CD4-positive, CD25-positive, alpha-beta regulatory T cell (primary cell): ENCODE measurements around the gene EPS15. TPM values are rescaled to one million over a fixed set of nuclear protein-coding genes. Genes with fewer than 3 reads are reported as not detected.

ENCODE experiments used
- ATAC-seq, 2 donors: fragments of 150-1000 bp; cut with Tn5 transposase; one replicate each; pipeline ENCODE4 v1.10.0; 2021; ENCODE audit warnings: low read depth in 2 of 2, moderate number of reproducible peaks in 2 of 2, moderate library complexity in 1 of 2
- DNase-seq, 3 donors: peaks; one replicate each; pipeline versions ENCODE4 v3.0.0 to v3.0.0-alpha.2; 2012 to 2022; ENCODE audit warnings: mixed read lengths in 1 of 3
- H3K27ac ChIP-seq: one replicate; pipeline ENCODE4 v1.7.0; 2013; ENCODE audit warnings: mild to moderate bottlenecking, low read length; ENCODE audit not compliant: insufficient read depth, poor library complexity, severe bottlenecking
- H3K27me3 ChIP-seq: one replicate; pipeline ENCODE4 v1.7.0; 2013; ENCODE audit warnings: low read length; ENCODE audit not compliant: control insufficient read depth, insufficient read depth
- H3K36me3 ChIP-seq: one replicate; pipeline ENCODE4 v1.7.0; 2013; ENCODE audit warnings: mild to moderate bottlenecking, low read length, moderate library complexity; ENCODE audit not compliant: control insufficient read depth, insufficient read depth
- H3K4me1 ChIP-seq: 2 replicates; pipeline ENCODE4 v1.7.0; 2013; ENCODE audit warnings: mild to moderate bottlenecking, low read length; ENCODE audit not compliant: insufficient read depth, control insufficient read depth, poor library complexity, severe bottlenecking
- H3K4me3 ChIP-seq: one replicate; pipeline ENCODE4 v1.7.0; 2013; ENCODE audit warnings: low read depth, mild to moderate bottlenecking, low read length, moderate library complexity
- H3K9me3 ChIP-seq, 2 experiments: 1 replicate in 1 of 2; 2 replicates in 1 of 2; pipeline ENCODE4 v1.7.0; 2013; ENCODE audit warnings: low read length in 2 of 2, mild to moderate bottlenecking in 1 of 2, moderate library complexity in 1 of 2; ENCODE audit not compliant: control insufficient read depth in 2 of 2
- H3K27ac Mint-ChIP-seq, 3 donors: one replicate each; pipeline ENCODE4 v1.8.0; 2020 to 2022; ENCODE audit warnings: mild to moderate bottlenecking in 3 of 3, mixed read lengths in 3 of 3, moderate library complexity in 2 of 3
- H3K27me3 Mint-ChIP-seq: one replicate; pipeline ENCODE4 v1.8.0; 2022; ENCODE audit warnings: mild to moderate bottlenecking, mixed read lengths
- H3K36me3 Mint-ChIP-seq: one replicate; pipeline ENCODE4 v1.8.0; 2020; ENCODE audit warnings: mixed read lengths
- H3K4me1 Mint-ChIP-seq, 4 donors: one replicate each; pipeline ENCODE4 v1.8.0; 2020 to 2022; ENCODE audit warnings: mixed read lengths in 4 of 4, mild to moderate bottlenecking in 1 of 4
- H3K4me3 Mint-ChIP-seq, 4 donors: one replicate each; pipeline ENCODE4 v1.8.0; 2020 to 2022; ENCODE audit warnings: mild to moderate bottlenecking in 4 of 4, mixed read lengths in 4 of 4, moderate library complexity in 3 of 4
- H3K9me3 Mint-ChIP-seq, 7 donors: one replicate each; pipeline ENCODE4 v1.8.0; 2020 to 2022; ENCODE audit warnings: mixed read lengths in 7 of 7, mild to moderate bottlenecking in 3 of 7, moderate library complexity in 2 of 7
- polyA plus RNA-seq, 4 donors: library from polyadenylated mRNA; unstranded; fragments of 300-500 nt; fragmentation: Illumina TruSeq; gene quantifications; one replicate each; pipeline ENCODE4 v1.2.3, GENCODE V29; 2021
- total RNA-seq: library from RNA; stranded (reverse); gene quantifications from one replicate; pipeline ENCODE4 v1.2.3, GENCODE V29; 2022

Gene EPS15
- total and polyA plus RNA-seq, 5 donors from 2014 or later, result 58.5 to 135 (median 83.5) TPM

DNA sequence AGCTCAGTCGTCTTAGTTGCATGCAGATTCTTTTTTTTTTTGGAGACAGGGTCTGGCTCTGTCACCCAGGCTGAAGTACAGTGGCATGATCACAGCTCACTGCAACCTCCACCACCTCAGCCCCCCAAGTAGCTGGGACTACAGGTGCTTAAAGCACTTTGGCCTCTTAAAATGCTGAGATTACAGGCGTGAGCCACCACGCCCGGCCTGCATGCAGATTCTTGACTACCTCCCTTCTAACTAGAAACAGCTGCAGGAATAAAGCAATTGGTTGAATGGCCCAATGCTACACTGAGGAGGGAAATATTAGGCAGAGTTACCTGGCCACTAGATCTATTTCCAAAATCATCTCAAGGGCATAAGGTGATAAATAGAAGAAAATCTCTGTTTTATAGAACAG, 159.2 kb downstream of the EPS15 start:
- H3K4me1 Mint-ChIP-seq, result peaks cover 0 to 5% (median 4%) of the 10 kb centered on the region in 4 donors
- peaks cover 41% of the 10 kb centered on the region for H3K36me3 Mint-ChIP-seq
- no peaks in the 10 kb centered on the region for H3K27me3 ChIP-seq
- H3K27ac ChIP-seq, result no peak overlapping the region
- H3K4me3 ChIP-seq, result no peak overlapping the region
- H3K4me3 Mint-ChIP-seq, result no peak overlapping the region
- H3K36me3 ChIP-seq, result peaks cover 74% of the 10 kb centered on the region
- no peaks in the 10 kb centered on the region for H3K9me3 Mint-ChIP-seq
- DNase-seq, result no peak
- H3K9me3 ChIP-seq, result no peaks in the 10 kb centered on the region
- no peaks in the 10 kb centered on the region for H3K4me1 ChIP-seq
- H3K27me3 Mint-ChIP-seq, result no peaks in the 10 kb centered on the region
- ATAC-seq, result no peak
- H3K27ac Mint-ChIP-seq, result no peak overlapping the region

DNA sequence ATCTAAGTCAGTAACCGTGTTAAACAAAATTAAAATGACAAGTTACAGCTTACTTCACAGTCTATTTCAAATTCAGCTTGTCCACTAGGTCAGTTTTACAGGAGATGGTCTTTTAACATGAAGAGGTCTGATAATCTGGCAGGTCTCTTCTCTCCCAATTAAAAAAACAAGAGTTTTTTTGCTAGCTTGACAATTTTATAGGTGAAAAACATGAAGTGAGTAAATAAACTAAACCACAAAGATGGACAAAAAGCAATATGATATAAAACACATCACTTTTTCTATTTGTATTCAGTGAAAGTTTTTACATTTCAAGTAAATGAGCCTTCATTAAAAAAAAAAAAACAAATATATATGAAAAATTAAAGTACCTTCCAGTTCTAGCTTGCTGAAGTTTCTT, 163.7 kb downstream of the EPS15 start:
- no peaks in the 10 kb centered on the region for H3K27me3 Mint-ChIP-seq
- peaks cover 49% of the 10 kb centered on the region for H3K36me3 ChIP-seq
- no peaks in the 10 kb centered on the region for H3K9me3 ChIP-seq
- no peak for ATAC-seq
- no peaks in the 10 kb centered on the region for H3K4me1 ChIP-seq
- H3K4me1 Mint-ChIP-seq, result peaks cover 0 to 2% (median 0%) of the 10 kb centered on the region in 4 donors
- H3K9me3 Mint-ChIP-seq, result no peaks in the 10 kb centered on the region
- no peaks in the 10 kb centered on the region for H3K27me3 ChIP-seq
- H3K4me3 Mint-ChIP-seq, result no peak overlapping the region
- peaks cover 24% of the 10 kb centered on the region for H3K36me3 Mint-ChIP-seq
- DNase-seq, result no peak
- no peak overlapping the region for H3K27ac Mint-ChIP-seq
- no peak overlapping the region for H3K4me3 ChIP-seq
- no peak overlapping the region for H3K27ac ChIP-seq

DNA sequence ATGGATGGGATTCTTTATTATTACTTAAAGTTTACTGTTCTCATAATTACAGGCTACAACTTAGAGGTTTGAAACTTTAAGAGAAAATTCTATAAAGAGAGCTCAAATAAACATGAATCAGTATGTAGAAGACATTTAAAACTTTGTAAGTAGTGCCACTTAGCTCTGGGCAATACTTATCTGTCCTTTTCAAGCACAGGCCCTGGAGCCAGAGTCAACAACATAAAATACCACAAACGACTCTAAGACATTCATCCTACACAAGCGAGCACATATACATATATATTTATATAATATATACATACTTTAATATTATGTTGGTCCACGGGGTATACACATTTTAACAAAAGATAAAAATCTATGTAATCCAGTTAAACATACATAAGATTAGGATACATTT, 164.7 kb downstream of the EPS15 start:
- Mint-ChIP-seq H3K27me3 (no peaks in the 10 kb centered on the region), H3K27ac (no peak overlapping the region), H3K4me1 (peaks cover 0 to 5% (median under 1%) of the 10 kb centered on the region in 4 donors), H3K4me3 (no peak overlapping the region), H3K36me3 (peaks cover 19% of the 10 kb centered on the region), H3K9me3 (no peaks in the 10 kb centered on the region)
- H3K27me3 ChIP-seq, result no peaks in the 10 kb centered on the region
- peaks cover 44% of the 10 kb centered on the region for H3K36me3 ChIP-seq
- H3K9me3 ChIP-seq, result no peaks in the 10 kb centered on the region
- H3K4me3 ChIP-seq, result no peak overlapping the region
- DNase-seq, result no peak
- H3K4me1 ChIP-seq, result no peaks in the 10 kb centered on the region
- H3K27ac ChIP-seq, result no peak overlapping the region
- no peak for ATAC-seq

DNA sequence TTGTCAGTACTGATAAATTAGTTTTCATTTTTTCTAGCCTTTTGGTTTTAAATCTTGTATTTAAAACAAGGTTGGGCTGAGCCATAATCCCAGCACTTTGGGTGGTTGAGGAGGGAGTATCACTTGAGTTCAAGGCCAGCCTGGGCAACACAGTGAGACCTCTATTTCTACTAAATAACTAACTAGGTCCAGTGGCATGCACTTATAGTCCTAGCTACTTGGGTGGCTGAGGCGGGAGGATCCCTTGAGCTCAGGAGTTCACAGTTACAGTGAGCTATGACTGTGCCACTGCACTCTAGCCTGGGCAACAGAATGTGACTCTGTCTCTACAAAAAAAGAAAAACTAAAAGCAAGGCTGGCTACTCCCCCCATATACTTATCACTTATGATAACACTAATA, 167.2 kb downstream of the EPS15 start:
- ATAC-seq, result no peak
- Histone ChIP-seq H3K27ac (no peak overlapping the region), H3K36me3 (peaks cover 32% of the 10 kb centered on the region), H3K27me3 (peaks cover under 1% of the 10 kb centered on the region), H3K4me1 (no peaks in the 10 kb centered on the region), H3K9me3 (no peaks in the 10 kb centered on the region), H3K4me3 (no peak overlapping the region)
- Mint-ChIP-seq H3K27ac (no peak overlapping the region), H3K36me3 (peaks cover 19% of the 10 kb centered on the region), H3K4me3 (no peak overlapping the region), H3K27me3 (peaks cover 5% of the 10 kb centered on the region), H3K4me1 (peaks cover 0 to 5% (median 1%) of the 10 kb centered on the region in 4 donors), H3K9me3 (no peaks in the 10 kb centered on the region)
- no peak for DNase-seq

DNA sequence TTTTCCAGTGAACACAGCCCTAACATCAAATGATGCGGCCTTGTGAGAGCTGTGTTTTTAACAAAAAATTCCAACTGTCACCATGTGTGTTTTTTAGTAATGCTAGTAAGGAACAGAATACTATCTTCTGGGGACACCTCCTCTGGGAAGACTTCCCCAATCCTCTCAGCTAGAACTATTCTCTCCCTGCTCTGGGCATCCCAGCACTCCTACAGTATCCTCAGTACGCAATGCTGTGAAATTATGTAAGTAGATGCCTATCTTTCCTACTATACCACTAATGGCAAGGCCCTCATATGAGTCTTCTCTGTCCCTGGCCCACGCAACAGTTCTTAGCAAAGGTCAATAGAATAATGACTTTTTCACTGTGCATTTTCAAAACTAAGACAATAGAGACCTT, 169.2 kb downstream of the EPS15 start:
- peaks cover 4% of the 10 kb centered on the region for H3K36me3 Mint-ChIP-seq
- ATAC-seq, result no peak
- no peak overlapping the region for H3K4me3 Mint-ChIP-seq

DNA sequence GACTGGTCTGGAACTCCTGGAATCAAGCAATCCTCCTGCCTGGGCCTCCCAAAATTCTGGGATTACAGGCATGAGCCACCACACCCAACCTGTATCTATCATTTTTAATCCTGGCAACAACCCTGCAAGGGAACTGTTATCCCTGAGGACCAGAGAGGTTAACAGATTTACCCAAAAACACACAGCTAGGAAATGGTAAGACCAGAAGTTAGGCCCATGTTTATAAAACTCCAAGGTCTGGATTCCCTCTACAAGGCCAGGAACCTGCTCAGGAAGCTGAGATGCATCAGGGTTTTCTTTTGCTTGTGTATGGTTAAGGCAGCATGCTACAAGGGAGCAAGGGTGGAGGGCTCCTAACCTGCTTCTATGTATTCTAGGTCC, 170.9 kb downstream of the EPS15 start:
- no peak overlapping the region for H3K4me3 Mint-ChIP-seq
- H3K9me3 Mint-ChIP-seq, result peaks cover 0 to 3% (median 0%) of the 10 kb centered on the region in 7 donors
- H3K27me3 Mint-ChIP-seq, result peaks cover 34% of the 10 kb centered on the region
- Histone ChIP-seq H3K27ac (no peak overlapping the region), H3K4me1 (no peaks in the 10 kb centered on the region), H3K9me3 (no peaks in the 10 kb centered on the region), H3K4me3 (no peak overlapping the region), H3K27me3 (peaks cover 8% of the 10 kb centered on the region), H3K36me3 (no peaks in the 10 kb centered on the region)
- no peak for ATAC-seq
- no peak for DNase-seq
- no peak overlapping the region for H3K27ac Mint-ChIP-seq
- peaks cover 5 to 10% (median 8%) of the 10 kb centered on the region in 4 donors for H3K4me1 Mint-ChIP-seq
- peaks cover 5% of the 10 kb centered on the region for H3K36me3 Mint-ChIP-seq

More for the DNA sequence above, 169.2 kb downstream of the EPS15 start:
- Mint-ChIP-seq H3K9me3 (peaks cover 0 to 3% (median 0%) of the 10 kb centered on the region in 7 donors), H3K27ac (no peak overlapping the region), H3K4me1 (peaks cover 0 to 6% (median 5%) of the 10 kb centered on the region in 4 donors), H3K27me3 (peaks cover 23% of the 10 kb centered on the region)
- no peak overlapping the region for H3K27ac ChIP-seq
- H3K4me1 ChIP-seq, result no peaks in the 10 kb centered on the region
- no peak overlapping the region for H3K4me3 ChIP-seq
- H3K27me3 ChIP-seq, result peaks cover 2% of the 10 kb centered on the region
- H3K36me3 ChIP-seq, result peaks cover 13% of the 10 kb centered on the region
- DNase-seq, result no peak
- no peaks in the 10 kb centered on the region for H3K9me3 ChIP-seq

DNA sequence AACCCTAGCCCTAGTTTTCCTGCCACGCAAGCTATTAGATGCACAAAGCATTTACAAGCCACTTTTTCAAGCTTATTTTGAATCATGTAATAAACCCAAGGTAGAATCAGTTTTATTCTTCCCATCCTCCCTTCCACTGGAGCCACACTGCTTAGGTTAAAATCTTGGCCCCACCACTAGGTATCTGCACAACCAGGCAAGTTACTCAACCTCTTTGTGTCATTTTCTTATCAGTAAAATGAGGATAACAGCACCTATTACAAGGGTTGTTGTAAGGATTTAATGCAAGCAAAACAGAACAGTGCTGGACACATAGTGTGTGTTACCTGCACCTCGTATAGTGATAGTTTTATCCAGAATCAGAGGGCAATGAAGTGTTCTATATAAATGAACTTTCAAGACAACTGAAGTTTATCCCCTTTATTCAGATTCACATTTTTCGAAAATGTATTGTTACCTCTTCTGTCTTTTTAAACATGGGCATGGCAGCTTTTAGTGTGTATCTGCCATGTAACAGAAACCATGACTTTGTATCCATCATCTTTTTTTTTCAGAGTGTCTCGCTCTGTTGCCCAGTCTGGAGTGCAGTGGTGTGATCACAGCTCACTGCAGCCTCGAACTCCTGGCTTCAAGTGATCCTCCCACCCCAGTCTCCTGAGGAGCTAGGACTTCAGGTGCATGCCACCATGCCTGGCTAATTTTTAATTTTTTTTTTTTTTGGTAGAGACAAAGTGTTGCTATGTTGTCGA, 171.5 kb downstream of the EPS15 start:
- H3K27me3 ChIP-seq, result peaks cover 12% of the 10 kb centered on the region
- ATAC-seq (no peak), DNase-seq (no peak)
- no peak overlapping the region for H3K4me3 Mint-ChIP-seq
- H3K27me3 Mint-ChIP-seq, result peaks cover 40% of the 10 kb centered on the region
- peaks cover 5% of the 10 kb centered on the region for H3K36me3 Mint-ChIP-seq
- peak overlapping the region in 1 of 3 donors; percentile 17 for H3K27ac Mint-ChIP-seq
- peaks cover 5 to 10% (median 8%) of the 10 kb centered on the region in 4 donors for H3K4me1 Mint-ChIP-seq
- H3K4me1 ChIP-seq, result no peaks in the 10 kb centered on the region
- H3K36me3 ChIP-seq, result no peaks in the 10 kb centered on the region
- no peak overlapping the region for H3K4me3 ChIP-seq
- H3K9me3 Mint-ChIP-seq, result peaks cover 0 to 3% (median 0%) of the 10 kb centered on the region in 7 donors
- no peaks in the 10 kb centered on the region for H3K9me3 ChIP-seq
- H3K27ac ChIP-seq, result no peak overlapping the region
